Neural progenitor cell (in vitro differentiated cells): ENCODE measurements around the gene EME1. TPM values are rescaled to one million over a fixed set of nuclear protein-coding genes. Genes with fewer than 3 reads are reported as not detected.
"Not testable (repeated sequence)": the region's sequence is repeated elsewhere in the genome, so short reads cannot be mapped to it uniquely, and the experiment has no call there.

ENCODE experiments used
- DNase-seq: peaks from one replicate; pipeline ENCODE4 v3.0.0-alpha.2; 2016; ENCODE audit warnings: low spot score
- H2AFZ ChIP-seq: fragments of 200-600 bp; sonication (generic); replicated peaks from 2 replicates; pipeline ENCODE4 v1.6.1; 2016; ENCODE audit warnings: antibody characterized with exemption
- H3F3A ChIP-seq: fragments of 200-600 bp; sonication (generic); 2 replicates; pipeline ENCODE4 v1.6.1; 2016; ENCODE audit warnings: antibody characterized with exemption, low read depth
- H3K27ac ChIP-seq: fragments of 200-600 bp; sonication (generic); 2 replicates; pipeline ENCODE4 v1.5.1; 2016; ENCODE audit warnings: mild to moderate bottlenecking
- H3K27me3 ChIP-seq: fragments of 200-600 bp; sonication (generic); 2 replicates; pipeline ENCODE4 v1.6.1; 2016; ENCODE audit warnings: mild to moderate bottlenecking, moderate library complexity
- H3K36me3 ChIP-seq: fragments of 200-600 bp; sonication (generic); 2 replicates; pipeline ENCODE4 v1.5.1; 2016
- H3K4me1 ChIP-seq: fragments of 200-600 bp; sonication (generic); 2 replicates; pipeline ENCODE4 v1.6.1; 2016; ENCODE audit warnings: mixed run types
- H3K4me2 ChIP-seq: fragments of 200-600 bp; sonication (generic); 2 replicates; pipeline ENCODE4 v1.6.1; 2016
- H3K4me3 ChIP-seq: fragments of 200-600 bp; sonication (generic); 2 replicates; pipeline ENCODE4 v1.5.1; 2016
- H3K79me2 ChIP-seq: fragments of 200-600 bp; sonication (generic); 2 replicates; pipeline ENCODE4 v1.6.1; 2016; ENCODE audit warnings: low read depth
- H3K9ac ChIP-seq: fragments of 200-600 bp; sonication (generic); 2 replicates; pipeline ENCODE4 v1.6.1; 2016
- H3K9me3 ChIP-seq: fragments of 200-600 bp; sonication (generic); 2 replicates; pipeline ENCODE4 v1.5.1; 2016; ENCODE audit warnings: low read depth
- H4K20me1 ChIP-seq: fragments of 200-600 bp; sonication (generic); 2 replicates; pipeline ENCODE4 v1.6.1; 2016; ENCODE audit warnings: low read depth
- H3K27ac Mint-ChIP-seq: 3 replicates; pipeline ENCODE4 v1.8.0; 2021; ENCODE audit warnings: mixed read lengths
- H3K27me3 Mint-ChIP-seq: 2 replicates; pipeline ENCODE4 v1.8.0; 2022; ENCODE audit warnings: low read depth, mild to moderate bottlenecking, inconsistent platforms, moderate library complexity, mixed read lengths; ENCODE audit not compliant: insufficient read depth
- H3K36me3 Mint-ChIP-seq: 3 replicates; pipeline ENCODE4 v1.8.0; 2021; ENCODE audit warnings: mixed read lengths
- H3K4me1 Mint-ChIP-seq: 3 replicates; pipeline ENCODE4 v1.8.0; 2021; ENCODE audit warnings: mixed read lengths
- H3K4me3 Mint-ChIP-seq: 3 replicates; pipeline ENCODE4 v1.8.0; 2021; ENCODE audit warnings: mild to moderate bottlenecking, moderate library complexity, mixed read lengths
- H3K9me3 Mint-ChIP-seq: 3 replicates; pipeline ENCODE4 v1.8.0; 2020; ENCODE audit warnings: mixed read lengths
- EZH2 ChIP-seq: fragments of 200-600 bp; sonication (generic); IDR thresholded peaks from 2 replicates; pipeline ENCODE4 v1.6.1; 2017; ENCODE audit warnings: antibody characterized with exemption, mild to moderate bottlenecking, moderate library complexity
- EZH2phosphoT487 ChIP-seq: fragments of 200-600 bp; sonication (generic); IDR thresholded peaks from 2 replicates; pipeline ENCODE4 v1.6.1; 2017; ENCODE audit warnings: antibody characterized with exemption
- total RNA-seq: library from RNA; depleted of rRNA; stranded (reverse); fragments of >200 nt; gene quantifications from 2 replicates; pipeline ENCODE4 v1.2.3, GENCODE V29; 2015; ENCODE audit warnings: low replicate concordance
- TF ChIP-seq, protein P1 (sequence below): fragments of 200-600 bp; sonication (generic); IDR thresholded peaks from 2 replicates; pipeline ENCODE4 v1.5.1; 2017; ENCODE audit warnings: antibody characterized with exemption, mild to moderate bottlenecking

Gene EME1
- total RNA-seq, 1 donor from 2014 or later: 26.6 TPM

DNA sequence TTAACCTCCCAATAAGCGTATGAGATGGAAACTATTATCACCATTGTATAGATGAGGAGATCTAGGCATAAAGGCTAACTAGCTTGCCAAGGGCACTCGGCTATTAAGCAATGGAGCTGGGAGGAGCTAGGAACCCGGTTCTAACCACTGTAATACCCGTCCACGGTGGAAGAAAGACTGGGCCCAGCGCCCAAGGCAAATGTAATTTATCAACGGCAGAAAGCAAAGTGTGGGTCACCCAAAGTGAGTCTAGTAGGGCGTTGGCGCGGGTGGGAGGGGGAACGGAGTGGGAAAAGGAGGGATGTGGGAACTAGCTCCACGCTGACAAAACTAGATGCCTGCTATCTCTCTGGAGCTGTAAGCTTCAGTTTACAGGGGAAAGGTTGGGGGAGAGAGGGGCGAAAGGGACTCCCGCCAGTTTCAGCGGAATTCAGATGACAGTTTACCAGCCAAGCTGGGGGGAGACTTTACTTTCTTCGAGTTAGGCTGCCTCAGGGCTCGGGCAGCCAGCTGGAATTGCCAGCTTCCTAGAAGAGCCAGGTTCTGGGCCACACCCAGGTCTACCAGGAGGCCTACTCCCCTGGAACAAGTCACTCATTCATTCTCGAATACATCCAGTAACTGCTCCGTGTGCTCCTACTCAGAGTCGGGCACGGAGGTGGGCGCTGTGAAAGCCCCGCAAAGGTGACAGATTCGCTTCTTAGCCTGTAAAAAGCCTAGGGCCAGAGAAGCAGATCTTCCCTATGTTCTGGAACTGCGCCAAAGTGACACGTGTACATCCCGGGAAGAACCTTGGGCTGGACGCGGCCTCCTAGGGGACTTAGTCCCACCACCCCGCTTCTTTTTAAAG, 23.5 kb downstream of the EME1 start:
- H3K36me3 Mint-ChIP-seq: peaks cover 20% of the 10 kb centered on the region
- TF ChIP-seq EZH2phosphoT487: no peak
- TF ChIP-seq, protein P1, sequence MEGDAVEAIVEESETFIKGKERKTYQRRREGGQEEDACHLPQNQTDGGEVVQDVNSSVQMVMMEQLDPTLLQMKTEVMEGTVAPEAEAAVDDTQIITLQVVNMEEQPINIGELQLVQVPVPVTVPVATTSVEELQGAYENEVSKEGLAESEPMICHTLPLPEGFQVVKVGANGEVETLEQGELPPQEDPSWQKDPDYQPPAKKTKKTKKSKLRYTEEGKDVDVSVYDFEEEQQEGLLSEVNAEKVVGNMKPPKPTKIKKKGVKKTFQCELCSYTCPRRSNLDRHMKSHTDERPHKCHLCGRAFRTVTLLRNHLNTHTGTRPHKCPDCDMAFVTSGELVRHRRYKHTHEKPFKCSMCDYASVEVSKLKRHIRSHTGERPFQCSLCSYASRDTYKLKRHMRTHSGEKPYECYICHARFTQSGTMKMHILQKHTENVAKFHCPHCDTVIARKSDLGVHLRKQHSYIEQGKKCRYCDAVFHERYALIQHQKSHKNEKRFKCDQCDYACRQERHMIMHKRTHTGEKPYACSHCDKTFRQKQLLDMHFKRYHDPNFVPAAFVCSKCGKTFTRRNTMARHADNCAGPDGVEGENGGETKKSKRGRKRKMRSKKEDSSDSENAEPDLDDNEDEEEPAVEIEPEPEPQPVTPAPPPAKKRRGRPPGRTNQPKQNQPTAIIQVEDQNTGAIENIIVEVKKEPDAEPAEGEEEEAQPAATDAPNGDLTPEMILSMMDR: no peak
- no peak for TF ChIP-seq EZH2
- H3K36me3 ChIP-seq: no peaks in the 10 kb centered on the region
- H3K9me3 Mint-ChIP-seq: peaks cover 4% of the 10 kb centered on the region
- H3K4me3 Mint-ChIP-seq: peak overlapping the region; percentile 93
- no peak overlapping the region for H3K27ac Mint-ChIP-seq
- no peaks in the 10 kb centered on the region for H3K9me3 ChIP-seq
- peaks cover 19% of the 10 kb centered on the region for H4K20me1 ChIP-seq
- no peaks in the 10 kb centered on the region for H3K27me3 ChIP-seq
- no peak overlapping the region for H3K27ac ChIP-seq
- H3K9ac ChIP-seq: peak overlapping the region; percentile 70
- H3F3A ChIP-seq: no peaks in the 10 kb centered on the region
- peaks cover 6% of the 10 kb centered on the region for H3K27me3 Mint-ChIP-seq
- peaks cover 26% of the 10 kb centered on the region for H3K79me2 ChIP-seq
- peak overlapping the region; percentile 95 for H3K4me2 ChIP-seq
- H3K4me3 ChIP-seq: peak overlapping the region; percentile 82
- peak overlapping the region; percentile 44 for H2AFZ ChIP-seq
- DNase-seq: no peak
- H3K4me1 ChIP-seq: peaks cover 9% of the 10 kb centered on the region
- peaks cover 17% of the 10 kb centered on the region for H3K4me1 Mint-ChIP-seq

DNA sequence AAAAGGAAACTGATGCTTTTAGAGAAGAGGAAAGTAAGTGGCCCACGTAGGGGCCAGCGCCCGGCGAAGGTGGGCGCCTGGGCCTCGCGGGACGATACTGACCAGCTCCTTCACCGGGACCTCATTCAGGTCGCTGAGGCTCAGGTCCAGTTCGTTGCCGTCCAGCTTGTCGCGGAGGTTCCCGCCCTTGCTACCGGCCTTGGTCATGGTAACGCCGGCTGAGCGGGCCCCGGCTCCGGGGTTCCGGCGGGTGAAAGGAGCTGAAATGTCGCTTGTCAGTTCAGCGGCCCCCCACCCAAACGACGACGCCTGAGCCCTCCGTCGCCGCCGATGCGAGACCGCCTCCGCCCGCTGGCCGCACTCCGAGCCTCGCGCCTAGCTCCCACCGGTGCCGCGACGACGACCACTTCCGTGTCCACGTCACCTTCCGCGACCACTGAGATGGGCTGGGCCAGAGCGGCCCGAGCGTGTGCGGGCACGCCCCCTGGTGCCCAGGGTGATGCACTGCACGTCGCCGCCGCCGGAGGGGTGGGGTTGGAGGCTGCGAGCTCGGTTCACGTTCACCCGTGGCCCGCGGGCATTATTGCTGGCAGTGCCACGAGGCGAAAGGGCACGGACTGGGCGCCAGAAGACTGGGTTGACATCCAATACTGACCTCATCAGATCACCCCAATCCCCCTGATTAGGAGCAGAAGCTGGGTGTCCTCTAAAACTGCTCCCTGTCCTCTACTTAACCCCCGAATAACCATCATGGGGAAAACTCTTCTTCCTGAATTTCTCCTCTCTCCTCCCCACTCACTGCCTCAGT, 24.3 kb downstream of the EME1 start, which contains the start of gene LRRC59:
Gene LRRC59, minus strand, starts transcription at position 413 of the 808 bp plus-strand sequence. Its CDS starts 206 bp downstream, at position 207.
- Histone ChIP-seq H3K27ac (no peak within 1 kb of the TSS), H2AFZ (peak within 1 kb of the TSS; percentile 98)

DNA sequence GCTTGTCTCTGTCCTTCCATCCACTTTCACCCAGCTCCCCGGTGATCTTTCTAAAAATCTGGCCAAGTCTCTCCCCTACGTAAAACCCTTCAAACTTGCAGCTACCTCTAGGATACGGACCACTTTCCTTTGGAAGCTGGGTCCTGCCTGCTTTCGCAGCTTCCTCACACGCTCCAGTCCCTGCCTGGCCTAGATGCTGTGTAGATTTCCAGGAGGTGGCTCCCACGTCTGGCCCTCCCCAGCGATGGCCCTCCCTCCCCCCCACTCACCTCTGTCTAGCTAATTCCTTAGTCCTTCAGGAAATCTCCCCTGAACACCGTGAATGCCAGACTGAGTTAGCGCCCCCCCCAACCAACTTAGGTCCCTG, 24.9 kb downstream of the EME1 start:
- no peak overlapping the region for H3K9ac ChIP-seq
- no peak overlapping the region for H3K27ac ChIP-seq
- peaks cover 14% of the 10 kb centered on the region for H3K36me3 Mint-ChIP-seq
- no peaks in the 10 kb centered on the region for H3K9me3 ChIP-seq
- H3K9me3 Mint-ChIP-seq: peaks cover 4% of the 10 kb centered on the region
- no peak for TF ChIP-seq EZH2
- TF ChIP-seq, protein P1: no peak
- no peak for TF ChIP-seq EZH2phosphoT487
- peaks cover 19% of the 10 kb centered on the region for H4K20me1 ChIP-seq
- H3K4me1 ChIP-seq: peaks cover 9% of the 10 kb centered on the region
- peak overlapping the region; percentile 95 for H3K4me2 ChIP-seq
- H3K36me3 ChIP-seq: no peaks in the 10 kb centered on the region
- peak overlapping the region; percentile 98 for H2AFZ ChIP-seq
- no peak overlapping the region for H3K27ac Mint-ChIP-seq
- H3K27me3 Mint-ChIP-seq: peaks cover 6% of the 10 kb centered on the region
- DNase-seq: no peak
- H3F3A ChIP-seq: no peaks in the 10 kb centered on the region
- H3K4me3 ChIP-seq: peak overlapping the region; percentile 82
- peaks cover 26% of the 10 kb centered on the region for H3K79me2 ChIP-seq
- H3K27me3 ChIP-seq: no peaks in the 10 kb centered on the region
- H3K4me1 Mint-ChIP-seq: peaks cover 17% of the 10 kb centered on the region
- peak overlapping the region; percentile 93 for H3K4me3 Mint-ChIP-seq

More for the DNA sequence above, 24.3 kb downstream of the EME1 start, which contains the start of gene LRRC59:
- Histone ChIP-seq H3K36me3 (no peaks in the 10 kb centered on the region), H3K79me2 (peaks cover 26% of the 10 kb centered on the region), H3K4me2 (peak within 1 kb of the TSS; percentile 95), H4K20me1 (peaks cover 19% of the 10 kb centered on the region), H3F3A (no peaks in the 10 kb centered on the region), H3K4me3 (peak within 1 kb of the TSS; percentile 82), H3K9me3 (no peaks in the 10 kb centered on the region), H3K27me3 (no peaks in the 10 kb centered on the region), H3K9ac (peak within 1 kb of the TSS; percentile 70), H3K4me1 (peaks cover 9% of the 10 kb centered on the region)
- Mint-ChIP-seq H3K4me1 (peaks cover 17% of the 10 kb centered on the region), H3K36me3 (peaks cover 17% of the 10 kb centered on the region), H3K27me3 (peaks cover 6% of the 10 kb centered on the region), H3K9me3 (peaks cover 4% of the 10 kb centered on the region), H3K4me3 (peak within 1 kb of the TSS; percentile 93), H3K27ac (no peak within 1 kb of the TSS)
- DNase-seq: peak; percentile 89
- TF ChIP-seq EZH2phosphoT487: no peak
- TF ChIP-seq, protein P1: peak; percentile 97
- no peak for TF ChIP-seq EZH2

- H3K27ac Mint-ChIP-seq, H3K9me3 Mint-ChIP-seq: not testable (repeated sequence)
Observed at GRCh38 chr17:50398672-50399071, 25.6 kb downstream of the EME1 start.

DNA sequence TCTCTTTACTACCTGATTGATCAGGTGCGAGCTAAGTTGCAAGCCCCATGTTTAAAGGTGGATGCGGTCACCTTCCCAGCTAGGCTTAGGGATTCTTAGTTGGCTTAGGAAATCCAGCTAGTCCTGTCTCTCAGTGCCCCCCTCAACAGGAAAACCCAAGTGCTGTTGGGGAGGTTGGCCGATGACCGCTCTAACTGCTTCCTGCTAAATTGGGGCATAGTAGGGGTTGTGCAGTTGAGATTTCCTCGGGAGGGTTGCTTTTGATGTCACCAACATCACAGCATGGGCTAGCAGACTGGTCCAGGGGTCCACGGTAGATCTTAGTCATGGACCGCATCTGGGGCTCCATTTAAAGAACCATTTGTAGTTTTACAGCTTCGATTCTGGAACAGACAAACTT, 26.6 kb downstream of the EME1 start:
- not testable (repeated sequence) for H3K27ac Mint-ChIP-seq, H2AFZ ChIP-seq, H3K4me3 Mint-ChIP-seq, H3K4me2 ChIP-seq, H3K9me3 Mint-ChIP-seq, H3K9ac ChIP-seq, H3F3A ChIP-seq, H3K27ac ChIP-seq, H3K4me3 ChIP-seq, H3K27me3 Mint-ChIP-seq, H3K9me3 ChIP-seq, DNase-seq, H3K36me3 ChIP-seq, H3K4me1 ChIP-seq, H3K36me3 Mint-ChIP-seq, H3K27me3 ChIP-seq
- H3K4me1 Mint-ChIP-seq: peaks cover 17% of the 10 kb centered on the region
- peaks cover 19% of the 10 kb centered on the region for H4K20me1 ChIP-seq
- H3K79me2 ChIP-seq: peaks cover 26% of the 10 kb centered on the region

More at GRCh38 chr17:50398672-50399071, 25.6 kb downstream of the EME1 start:
- DNase-seq, H3K36me3 ChIP-seq, H3K4me3 ChIP-seq, H3K9me3 ChIP-seq, H3K27me3 Mint-ChIP-seq, H3K9ac ChIP-seq, H3K4me1 ChIP-seq, H3K27me3 ChIP-seq, H3K36me3 Mint-ChIP-seq, H3K27ac ChIP-seq, H3K4me2 ChIP-seq, H3F3A ChIP-seq: not testable (repeated sequence)
- H2AFZ ChIP-seq: peak overlapping the region; percentile 98
- H4K20me1 ChIP-seq: peaks cover 19% of the 10 kb centered on the region
- H3K4me3 Mint-ChIP-seq: peak overlapping the region; percentile 57
- peaks cover 17% of the 10 kb centered on the region for H3K4me1 Mint-ChIP-seq
- peaks cover 26% of the 10 kb centered on the region for H3K79me2 ChIP-seq
